MCF 10A (cell line): ENCODE data around the gene RRAD. TPM values are rescaled to one million over a fixed set of nuclear protein-coding genes. Genes with fewer than 3 reads are reported as not detected.

ENCODE experiments used
- BruUV-seq: library from RNA; stranded (reverse); fragments of 400-500 nt; replicated peaks from 2 replicates; lab custom pipeline; 2021; lab: Mats Ljungman, UMichigan
- CTCF ChIA-PET: fragments of 300-600 bp; sonication (Branson Sonifier 250); formaldehyde crosslinking; extraction: SDS; loops from one replicate; lab custom pipeline; 2021; ENCODE audit warnings: antibody characterized with exemption, inconsistent platforms; lab: Yijun Ruan, JAX
- POLR2A ChIA-PET: fragments of 300-600, 350-650 bp; sonication (Branson Sonifier 250); formaldehyde crosslinking; extraction: SDS; loops from one replicate; lab custom pipeline; 2020; ENCODE audit warnings: antibody characterized with exemption, inconsistent platforms; lab: Yijun Ruan, JAX
- DNase-seq: peaks from one replicate; pipeline ENCODE4 v3.0.0-alpha.2; 2018; ENCODE audit not compliant: unreplicated experiment
- H3K27ac Mint-ChIP-seq: one replicate; pipeline ENCODE4 v1.8.0; 2022; ENCODE audit warnings: mild to moderate bottlenecking, low read depth, mixed read lengths; ENCODE audit not compliant: unreplicated experiment
- H3K27me3 Mint-ChIP-seq: one replicate; pipeline ENCODE4 v1.8.0; 2022; ENCODE audit warnings: mixed read lengths; ENCODE audit not compliant: insufficient read depth, unreplicated experiment
- H3K36me3 Mint-ChIP-seq: one replicate; pipeline ENCODE4 v1.8.0; 2022; ENCODE audit warnings: mild to moderate bottlenecking, moderate library complexity, mixed read lengths; ENCODE audit not compliant: insufficient read depth, unreplicated experiment
- H3K4me1 Mint-ChIP-seq: one replicate; pipeline ENCODE4 v1.8.0; 2022; ENCODE audit warnings: mixed read lengths; ENCODE audit not compliant: insufficient read depth, unreplicated experiment
- H3K4me3 Mint-ChIP-seq: one replicate; pipeline ENCODE4 v1.8.0; 2022; ENCODE audit warnings: mild to moderate bottlenecking, moderate library complexity, mixed read lengths; ENCODE audit not compliant: unreplicated experiment
- H3K9me3 Mint-ChIP-seq: one replicate; pipeline ENCODE4 v1.8.0; 2022; ENCODE audit warnings: mixed read lengths; ENCODE audit not compliant: unreplicated experiment
- intact Hi-C: fragments of 100-400 bp; cut with micrococcal nuclease; formaldehyde crosslinking; loops from 2 replicates; pipeline ENCODE4 v1.14.1; 2022
- total RNA-seq: library from RNA; stranded (reverse); gene quantifications from 2 replicates; pipeline ENCODE4 v1.2.3, GENCODE V29; 2022
- TF ChIP-seq, protein P1 (sequence below): fragments of 200-600 bp; IDR thresholded peaks from one replicate; pipeline ENCODE4 v1.8.0; 2022; ENCODE audit warnings: antibody characterized with exemption, mild to moderate bottlenecking; ENCODE audit not compliant: unreplicated experiment

RRAD gene
- total RNA-seq, 1 experiment from 2014 or later, result not detected

DNA sequence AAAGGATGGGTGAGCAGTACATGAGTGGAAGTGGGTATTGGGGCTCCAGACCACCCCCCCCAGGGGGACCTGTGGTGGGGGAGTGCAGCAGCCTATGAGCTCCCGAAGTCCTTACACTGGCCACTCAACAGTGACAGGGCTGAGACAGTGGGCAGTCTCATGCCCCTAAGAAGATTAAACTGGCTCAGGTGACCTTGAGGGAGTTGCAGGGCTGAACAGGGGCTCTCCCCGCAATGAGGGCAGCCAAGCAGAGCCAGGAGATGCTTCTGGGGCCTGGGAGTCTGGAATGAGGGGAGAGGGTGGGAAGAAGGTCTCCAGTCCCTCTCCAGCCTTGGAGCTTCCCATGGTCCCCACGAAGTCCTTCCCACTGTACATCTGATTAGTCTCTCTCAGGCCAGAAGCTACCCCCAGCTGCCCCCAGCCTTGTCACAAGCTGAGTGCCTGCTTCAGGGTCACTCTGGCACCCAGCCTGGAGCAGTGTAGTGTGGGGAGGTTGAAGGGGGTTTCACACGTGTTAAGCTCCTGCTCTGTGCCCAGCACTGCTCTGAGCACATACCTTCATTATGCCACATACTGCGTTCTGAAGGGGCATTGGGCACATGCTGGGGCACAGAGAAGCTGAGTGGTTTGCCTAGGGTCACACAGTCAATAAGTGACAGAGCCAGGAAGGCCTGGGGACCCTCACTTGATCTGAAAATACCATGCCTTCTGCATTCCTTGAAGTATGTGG is 5.6 kb downstream of the RRAD start:
- no TSS peak for BruUV-seq
- Mint-ChIP-seq H3K9me3 (no peaks in the 10 kb centered on the region), H3K4me1 (peaks cover 18% of the 10 kb centered on the region), H3K27ac (no peak overlapping the region), H3K27me3 (no peaks in the 10 kb centered on the region), H3K4me3 (no peak overlapping the region), H3K36me3 (no peaks in the 10 kb centered on the region)
- CTCF ChIA-PET, result interaction anchor here (0.5 to 4.2 kb wide), 7 partner anchors 8 to 240 kb away, joined by 3 to 25 read pairs (median 8); partner anchors contain the start of genes FBXL8 and TRADD
- POLR2A ChIA-PET, result interaction anchor here (0.6 to 2.0 kb wide), 8 partner anchors 9 to 652 kb away, joined by 3 to 11 read pairs (median 3); partner anchors contain the start of gene CIAO2B
- TF ChIP-seq, protein P1, sequence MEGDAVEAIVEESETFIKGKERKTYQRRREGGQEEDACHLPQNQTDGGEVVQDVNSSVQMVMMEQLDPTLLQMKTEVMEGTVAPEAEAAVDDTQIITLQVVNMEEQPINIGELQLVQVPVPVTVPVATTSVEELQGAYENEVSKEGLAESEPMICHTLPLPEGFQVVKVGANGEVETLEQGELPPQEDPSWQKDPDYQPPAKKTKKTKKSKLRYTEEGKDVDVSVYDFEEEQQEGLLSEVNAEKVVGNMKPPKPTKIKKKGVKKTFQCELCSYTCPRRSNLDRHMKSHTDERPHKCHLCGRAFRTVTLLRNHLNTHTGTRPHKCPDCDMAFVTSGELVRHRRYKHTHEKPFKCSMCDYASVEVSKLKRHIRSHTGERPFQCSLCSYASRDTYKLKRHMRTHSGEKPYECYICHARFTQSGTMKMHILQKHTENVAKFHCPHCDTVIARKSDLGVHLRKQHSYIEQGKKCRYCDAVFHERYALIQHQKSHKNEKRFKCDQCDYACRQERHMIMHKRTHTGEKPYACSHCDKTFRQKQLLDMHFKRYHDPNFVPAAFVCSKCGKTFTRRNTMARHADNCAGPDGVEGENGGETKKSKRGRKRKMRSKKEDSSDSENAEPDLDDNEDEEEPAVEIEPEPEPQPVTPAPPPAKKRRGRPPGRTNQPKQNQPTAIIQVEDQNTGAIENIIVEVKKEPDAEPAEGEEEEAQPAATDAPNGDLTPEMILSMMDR, result no peak
- intact Hi-C loops, result no loop called here
- DNase-seq, result no peak

DNA sequence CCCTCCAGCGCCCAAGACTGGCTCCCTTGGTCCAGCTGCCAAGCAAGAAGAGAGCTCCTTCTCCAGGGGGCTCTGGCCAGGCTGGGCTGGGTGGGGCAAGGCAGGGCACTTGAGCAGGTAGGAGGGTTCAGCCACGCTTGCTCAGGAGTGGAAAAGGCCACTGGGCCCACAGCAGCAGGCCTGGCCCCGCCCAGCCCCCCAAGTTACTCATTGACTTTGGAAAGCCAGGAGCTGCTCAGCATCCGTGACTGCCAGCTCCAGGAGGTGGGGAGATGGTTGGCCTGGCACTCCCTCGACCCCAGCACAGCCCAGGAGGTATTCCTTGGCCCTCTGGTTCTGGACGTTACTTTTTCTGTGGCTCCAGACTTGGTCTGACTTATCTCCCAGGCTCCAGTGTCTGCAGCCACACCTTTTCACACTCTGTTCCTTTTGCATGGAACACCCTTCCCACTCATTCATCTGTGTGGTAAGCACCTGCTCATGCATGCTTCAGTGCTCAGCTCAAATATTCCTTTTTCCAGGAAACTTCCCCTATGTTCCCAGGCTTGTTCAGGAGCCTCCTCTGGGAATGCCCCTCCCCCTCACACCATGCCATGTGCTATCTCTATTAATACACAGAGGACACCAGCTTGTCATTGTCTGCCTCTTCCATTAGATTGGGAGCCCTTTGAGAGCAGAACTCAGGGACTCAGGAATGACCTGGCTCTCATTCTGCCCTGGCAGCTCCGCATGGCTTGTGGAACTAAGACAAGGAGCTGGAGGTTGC is 6.3 kb downstream of the RRAD start, which contains the start of gene CDH16:
Gene CDH16, minus strand, starts transcription at position 83 of the 766 bp plus-strand sequence. CDS start 820 bp downstream, outside the sequence.
- Mint-ChIP-seq H3K27ac (no peak within 1 kb of the TSS), H3K4me1 (peaks cover 16% of the 10 kb centered on the region), H3K27me3 (no peaks in the 10 kb centered on the region), H3K36me3 (no peaks in the 10 kb centered on the region), H3K4me3 (no peak within 1 kb of the TSS), H3K9me3 (no peaks in the 10 kb centered on the region)
- ChIA-PET POLR2A (interaction anchor here (0.6 to 2.0 kb wide), 8 partner anchors 9 to 653 kb away, joined by 3 to 11 read pairs (median 4); partner anchors contain the start of gene CIAO2B), CTCF (interaction anchor here (0.5 to 4.2 kb wide), 9 partner anchors 8 to 240 kb away, joined by 3 to 25 read pairs (median 6); partner anchors contain the start of genes FBXL8, PDP2 and TRADD)
- DNase-seq, result no peak
- no TSS peak for BruUV-seq
- intact Hi-C loops, result no loop called here
- TF ChIP-seq, protein P1, result no peak

DNA sequence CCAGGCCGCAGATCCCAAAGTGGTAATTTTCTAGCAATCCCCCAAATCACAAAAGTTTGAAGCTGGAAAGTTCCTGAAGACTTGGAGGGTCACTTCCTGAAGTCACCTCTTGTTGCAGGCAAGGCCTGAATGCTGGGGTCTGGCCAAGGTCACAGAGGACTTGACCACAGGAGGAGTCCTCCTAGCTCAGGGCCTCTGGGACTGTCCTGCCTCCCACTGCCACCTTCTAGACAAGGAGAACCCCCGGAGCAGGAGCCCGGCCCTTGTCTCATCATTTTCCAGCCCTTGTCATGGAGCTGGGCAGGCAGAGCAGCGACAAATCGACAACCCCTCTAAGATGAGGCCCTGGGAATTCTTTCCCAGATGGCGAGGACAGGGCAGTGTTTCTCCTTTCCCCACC is 7.0 kb downstream of the RRAD start:
- BruUV-seq, result no TSS peak
- TF ChIP-seq, protein P1, result no peak
- no peak overlapping the region for H3K27ac Mint-ChIP-seq
- H3K4me3 Mint-ChIP-seq, result no peak overlapping the region
- POLR2A ChIA-PET, result interaction anchor here (0.6 to 1.7 kb wide), 2 partner anchors 10 to 29 kb away, joined by 3 to 6 read pairs; no protein-coding TSS in a partner anchor
- no peaks in the 10 kb centered on the region for H3K9me3 Mint-ChIP-seq
- H3K4me1 Mint-ChIP-seq, result peaks cover 9% of the 10 kb centered on the region
- H3K36me3 Mint-ChIP-seq, result no peaks in the 10 kb centered on the region
- H3K27me3 Mint-ChIP-seq, result no peaks in the 10 kb centered on the region
- CTCF ChIA-PET, result interaction anchor here (0.5 to 4.2 kb wide), 10 partner anchors 9 to 156 kb away, joined by 3 to 25 read pairs (median 4); partner anchors contain the start of gene PDP2
- intact Hi-C loops, result no loop called here
- no peak for DNase-seq
